GM10847 (cell line): ENCODE measurements around the gene SDK1.

Experiments used
- POLR2A ChIP-seq: IDR thresholded peaks from 2 replicates; pipeline ENCODE4 v1.6.1; 2011; ENCODE audit not compliant: insufficient read length; ENCODE audit errors: extremely low read depth

Gene SDK1

DNA sequence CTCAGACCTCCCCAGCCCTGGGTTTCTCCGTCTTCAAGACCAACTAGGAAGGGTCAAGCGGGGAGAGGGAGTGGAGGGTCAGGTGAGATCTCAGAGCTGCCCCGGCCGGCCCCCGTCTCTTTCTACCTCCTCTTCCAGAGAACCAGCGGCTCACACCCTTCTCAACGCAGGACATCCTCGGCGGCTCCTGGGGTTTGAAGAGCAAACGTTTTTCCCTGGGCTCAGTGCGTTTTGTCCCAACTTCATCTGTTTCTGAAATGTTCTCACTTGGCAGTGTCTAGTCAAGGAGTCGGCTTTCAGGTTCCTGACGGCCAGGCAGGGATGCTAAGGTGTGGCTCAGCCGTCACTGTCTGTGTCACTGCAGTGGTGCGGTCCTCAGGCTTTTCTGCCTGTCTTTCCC is 964.6 kb downstream of the SDK1 start:
- no peak for TF ChIP-seq POLR2A

DNA sequence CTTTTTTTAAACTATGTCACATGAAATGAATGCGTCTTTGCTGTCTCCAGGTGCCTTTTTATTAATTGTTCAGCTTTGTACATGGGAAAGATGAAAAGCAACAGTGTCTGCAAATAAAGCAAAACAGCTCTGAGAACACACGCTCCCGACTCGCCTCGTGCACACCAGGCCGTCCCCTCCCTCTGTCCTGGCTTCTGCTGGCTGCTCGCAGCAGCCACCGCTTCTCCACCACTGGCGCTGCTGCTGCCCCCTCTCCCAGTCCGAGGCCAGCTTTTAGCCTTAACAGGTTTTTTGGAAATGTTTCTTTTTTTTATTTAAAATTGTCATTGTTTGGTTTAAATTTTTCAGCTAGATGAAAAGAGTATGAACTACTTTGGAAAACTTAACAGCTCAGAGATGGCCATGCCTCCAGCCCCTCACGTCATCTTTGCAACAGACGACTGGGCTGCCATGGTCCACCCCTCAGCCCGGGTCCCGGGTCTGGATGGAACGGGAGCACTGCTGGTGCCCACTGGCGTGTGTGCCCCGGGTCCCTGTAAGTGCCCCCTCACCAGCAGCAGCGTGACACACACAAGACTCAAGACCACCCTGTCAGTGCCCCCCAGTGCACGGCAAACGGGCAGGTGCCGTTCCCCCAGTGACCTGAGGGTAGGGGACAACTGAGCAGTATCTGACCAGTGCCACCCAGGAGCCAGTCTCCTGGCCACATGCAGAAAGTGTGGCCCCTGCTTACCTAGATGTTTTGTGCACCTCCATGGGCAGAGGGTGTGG is 965.4 kb downstream of the SDK1 start:
- no peak for TF ChIP-seq POLR2A

DNA sequence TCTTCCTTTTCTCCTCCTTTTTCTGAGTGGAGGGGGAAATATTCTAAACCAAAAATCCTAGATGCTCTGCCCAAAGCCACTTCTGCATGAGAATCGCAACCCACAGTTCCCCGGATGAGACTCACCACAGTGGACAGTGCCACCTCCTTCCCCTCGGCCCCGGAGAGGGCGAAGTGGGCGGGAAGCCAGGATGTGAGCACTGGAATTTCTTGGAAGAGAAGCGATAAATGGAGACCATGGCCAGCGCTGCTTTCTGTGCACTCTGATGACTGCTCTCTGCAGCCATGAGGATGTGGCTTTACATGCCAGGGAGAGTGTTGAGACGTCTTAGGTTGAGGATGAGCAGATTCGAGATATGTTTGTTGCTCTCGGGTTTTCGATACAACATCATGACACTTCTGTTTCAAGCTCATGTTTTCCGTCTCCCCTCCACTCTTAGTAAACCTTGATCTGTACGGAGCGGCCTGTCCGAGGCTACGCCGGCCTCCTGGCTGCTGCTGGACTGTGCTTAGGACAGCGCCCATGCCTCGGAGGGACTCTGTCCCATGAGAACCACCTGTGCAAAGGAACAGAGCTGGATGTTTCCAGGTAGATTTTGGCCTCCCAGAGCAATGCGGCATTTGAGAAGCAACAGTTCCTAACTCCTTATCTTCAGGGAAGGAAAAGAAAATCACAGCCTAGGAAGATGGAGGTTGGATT is 966.4 kb downstream of the SDK1 start:
- no peak for TF ChIP-seq POLR2A

DNA sequence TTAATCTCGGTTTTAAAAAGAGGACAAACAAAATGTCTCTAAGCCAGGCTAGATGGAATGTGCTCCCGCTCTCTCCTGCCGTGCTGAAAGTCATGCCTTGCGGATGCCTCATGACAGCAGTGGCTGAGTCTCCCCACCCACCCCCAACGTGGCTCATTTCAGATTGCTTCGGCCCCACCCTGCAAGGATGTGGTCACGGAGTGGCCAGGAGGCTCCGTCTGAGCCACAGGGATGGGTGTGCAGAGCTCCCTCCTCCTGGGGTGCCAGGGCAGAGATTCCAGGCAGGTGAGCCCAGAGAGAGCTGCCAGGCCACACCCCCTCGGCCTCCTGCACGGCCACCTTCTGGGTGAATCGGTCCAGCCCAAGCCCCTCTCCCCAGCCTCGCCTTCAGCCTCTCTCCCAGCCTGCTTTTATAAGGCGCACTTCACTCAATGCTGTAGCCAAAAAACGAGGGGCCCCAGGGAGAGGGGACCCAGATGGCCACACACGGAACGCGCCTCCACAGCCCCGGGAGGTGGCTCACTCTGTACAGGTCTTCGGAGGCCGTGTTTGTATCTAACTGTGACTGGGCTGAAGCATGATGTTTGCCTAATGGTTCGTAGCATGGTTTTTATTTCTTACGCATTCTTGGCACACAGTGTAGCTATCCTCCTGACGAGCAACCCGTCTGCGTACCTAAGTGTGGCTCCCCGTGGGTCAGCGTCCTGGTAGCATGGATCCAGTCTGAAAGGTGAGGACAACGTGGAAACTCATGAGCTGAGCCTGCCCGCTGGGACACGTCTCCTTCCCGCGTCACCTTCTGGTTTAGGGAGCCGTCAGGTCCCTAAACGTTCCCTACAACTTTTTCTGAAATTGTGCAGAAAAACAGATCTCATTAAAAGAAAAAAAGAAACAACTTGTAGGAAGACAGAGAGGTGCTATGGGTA is 967.3 kb downstream of the SDK1 start:
- TF ChIP-seq POLR2A, result no peak

DNA sequence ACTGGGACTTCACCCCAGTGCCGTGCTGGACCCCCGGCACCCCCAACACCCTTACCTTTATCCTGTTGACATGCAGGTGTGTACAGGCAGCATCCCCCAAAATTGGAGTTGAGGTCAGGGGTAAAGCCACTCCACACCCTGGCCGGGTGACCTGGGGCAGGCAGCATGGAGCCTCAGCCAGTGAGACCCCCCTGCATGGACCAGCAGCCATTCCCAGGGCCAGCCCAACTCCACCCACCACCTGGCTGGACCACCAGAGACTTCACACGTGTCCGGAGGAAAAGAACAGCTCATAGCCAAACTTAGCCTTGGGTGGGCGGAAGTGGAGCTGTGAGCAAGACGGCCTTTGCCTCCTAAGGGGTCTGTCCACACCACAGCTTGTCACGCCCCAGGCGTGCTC is 968.0 kb downstream of the SDK1 start:
- no peak for TF ChIP-seq POLR2A

DNA sequence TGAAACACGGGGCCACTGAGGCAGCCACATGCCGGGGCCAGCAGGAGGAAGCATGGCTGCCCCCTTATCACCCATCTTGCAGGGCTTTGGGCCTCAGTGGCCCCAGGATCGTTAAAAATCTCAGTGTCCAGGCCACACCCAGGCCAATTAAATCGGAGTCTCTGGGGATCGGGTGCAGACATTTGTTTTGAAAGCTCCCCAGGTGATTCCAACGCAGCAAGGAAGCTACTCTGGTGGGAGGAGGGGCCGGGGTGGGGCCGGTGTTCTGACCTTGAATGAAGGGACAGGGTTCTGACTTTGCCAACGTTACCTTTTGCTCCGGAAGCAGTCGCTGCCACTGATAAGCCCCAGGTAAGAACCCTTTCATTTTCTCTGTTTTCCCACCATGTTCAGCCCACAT is 968.7 kb downstream of the SDK1 start:
- TF ChIP-seq POLR2A, result no peak

DNA sequence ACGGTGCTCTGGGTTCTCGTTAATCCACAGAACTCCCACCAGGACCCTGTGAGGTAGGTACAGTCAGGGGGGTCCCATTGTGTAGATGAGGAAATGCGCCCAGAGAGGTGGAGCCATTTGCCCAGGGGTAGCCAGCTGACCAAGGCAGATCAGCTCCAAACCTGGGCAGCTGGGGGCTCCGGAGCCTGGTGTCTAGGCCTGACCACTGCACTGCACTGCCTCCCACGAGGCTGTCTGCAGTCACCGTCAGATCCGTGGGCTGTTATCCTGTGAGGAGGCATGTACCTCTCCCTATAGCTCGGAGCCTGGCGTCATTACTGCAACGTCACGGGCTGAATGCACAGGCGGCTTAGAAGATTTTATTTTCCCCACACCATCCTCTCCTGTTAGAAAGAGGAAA is 969.2 kb downstream of the SDK1 start:
- no peak for TF ChIP-seq POLR2A

DNA sequence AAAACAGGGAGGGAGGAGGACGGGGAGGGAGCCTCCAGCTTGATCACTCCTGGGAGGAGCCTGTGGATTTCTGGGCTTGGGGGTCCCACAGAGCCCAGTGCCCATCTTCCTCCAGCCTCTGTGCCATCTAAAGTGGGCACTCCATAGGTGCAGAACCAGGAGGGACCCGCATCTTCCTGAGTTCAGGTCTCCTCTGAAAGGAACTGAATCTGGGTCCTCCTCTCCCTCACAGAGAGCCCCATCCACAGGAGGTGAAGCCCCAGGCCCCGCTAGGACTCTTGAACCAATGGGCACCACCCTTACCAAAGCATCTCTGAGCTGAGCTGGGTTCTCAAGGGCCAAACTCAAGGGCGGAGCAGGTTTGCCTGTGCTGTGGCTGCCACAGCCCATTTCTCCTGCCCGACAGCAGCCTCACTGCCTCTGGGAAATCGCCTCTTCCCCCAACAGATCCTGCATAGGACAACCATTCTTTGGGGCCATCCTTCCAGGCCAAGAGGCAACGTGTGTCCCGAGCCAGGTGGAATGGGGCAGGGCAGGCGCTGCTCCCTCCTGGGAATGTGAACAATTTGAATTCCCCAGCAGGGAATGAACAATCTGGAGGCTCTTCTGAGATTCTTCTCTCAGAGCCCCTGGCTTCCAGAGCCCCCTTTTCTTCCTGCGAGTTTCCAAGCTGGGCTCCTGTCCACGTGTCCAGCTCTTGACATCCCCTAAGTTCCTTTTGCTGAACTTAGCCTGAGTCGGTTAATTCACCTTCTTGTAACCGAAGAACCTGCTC is 970.1 kb downstream of the SDK1 start:
- no peak for TF ChIP-seq POLR2A

DNA sequence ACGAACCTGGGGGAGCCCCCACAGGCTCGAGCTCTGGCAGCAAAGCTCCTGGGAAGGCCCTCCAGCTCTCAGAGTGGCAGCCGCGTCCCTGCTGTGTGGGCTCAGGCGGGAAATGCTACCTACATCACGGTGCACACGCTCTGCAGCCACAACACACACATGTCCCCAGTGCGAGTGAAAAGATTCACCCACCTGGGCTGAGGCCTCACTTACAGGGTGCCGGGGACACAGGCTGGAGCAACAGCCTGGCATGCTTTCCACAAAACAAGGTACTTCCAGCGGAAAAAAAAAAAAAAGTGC is 970.6 kb downstream of the SDK1 start:
- no peak for TF ChIP-seq POLR2A

DNA sequence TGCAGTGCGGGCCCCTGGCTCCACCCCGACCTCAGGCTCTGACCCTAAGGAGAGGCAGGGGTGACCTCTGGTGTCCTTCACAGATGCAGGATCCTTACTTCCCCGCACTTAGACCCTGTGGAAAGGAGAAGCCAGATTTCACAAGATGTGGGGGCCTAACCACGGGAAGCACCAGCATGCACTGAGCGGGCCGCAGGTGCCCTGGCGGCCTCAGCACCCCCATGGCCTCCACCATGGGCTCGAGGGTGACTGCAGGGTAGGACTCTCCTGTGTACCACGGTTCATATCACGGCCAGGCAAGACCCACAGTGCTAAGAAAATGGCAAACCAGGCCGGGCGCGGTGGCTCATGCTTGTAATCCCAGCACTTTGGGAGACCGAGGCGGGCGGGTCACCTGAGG is 971.1 kb downstream of the SDK1 start:
- no peak for TF ChIP-seq POLR2A

DNA sequence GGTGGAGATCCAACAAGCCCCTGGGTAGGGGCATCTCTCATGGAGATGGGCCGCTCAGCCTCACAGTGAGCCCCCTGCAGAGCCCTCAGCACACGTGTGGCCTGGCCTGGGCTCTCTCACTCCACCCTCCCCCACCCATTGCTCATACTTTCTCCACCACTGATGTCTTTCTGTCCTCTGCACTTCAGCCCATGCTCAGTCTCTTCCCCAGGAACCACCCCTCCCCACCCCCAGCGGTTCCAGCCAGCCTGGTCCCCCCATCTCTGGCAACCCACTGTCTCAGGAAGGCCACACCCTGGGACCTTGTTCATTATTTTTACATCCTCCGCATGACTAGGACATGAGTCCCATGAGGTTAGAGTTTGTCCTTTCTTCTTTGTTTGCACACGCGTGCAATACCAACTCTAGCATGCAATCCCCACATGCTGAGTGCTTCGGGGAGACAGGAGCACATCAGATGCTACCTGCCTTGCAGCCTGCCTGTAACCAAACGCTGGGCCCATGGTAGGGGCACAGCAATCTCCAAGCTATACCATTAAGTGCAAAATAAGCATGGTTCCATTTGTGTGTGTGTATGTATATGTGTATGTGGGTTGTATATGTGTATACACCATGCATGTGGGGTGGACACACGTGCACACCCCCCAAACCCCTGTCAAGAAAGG is 972.6 kb downstream of the SDK1 start:
- no peak for TF ChIP-seq POLR2A

DNA sequence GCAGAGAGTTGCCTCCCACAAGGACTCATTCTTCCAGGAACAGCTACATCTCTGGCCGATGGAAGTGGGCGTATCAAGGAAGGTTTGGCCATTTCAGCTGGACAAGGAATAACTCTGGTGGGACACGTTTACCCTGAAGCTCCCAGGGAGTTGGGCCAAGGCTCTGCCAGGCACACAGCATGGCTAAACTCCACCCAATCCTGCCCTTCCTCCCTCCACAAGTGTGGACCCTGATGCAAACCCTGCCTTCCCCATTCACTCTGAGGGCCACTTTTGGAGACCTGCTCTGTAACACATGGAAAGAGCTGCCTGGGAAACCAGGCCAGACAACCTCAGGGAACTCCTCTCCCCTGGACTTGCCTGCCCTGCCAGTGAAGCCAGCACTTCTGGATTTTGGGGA is 973.2 kb downstream of the SDK1 start:
- TF ChIP-seq POLR2A, result no peak

DNA sequence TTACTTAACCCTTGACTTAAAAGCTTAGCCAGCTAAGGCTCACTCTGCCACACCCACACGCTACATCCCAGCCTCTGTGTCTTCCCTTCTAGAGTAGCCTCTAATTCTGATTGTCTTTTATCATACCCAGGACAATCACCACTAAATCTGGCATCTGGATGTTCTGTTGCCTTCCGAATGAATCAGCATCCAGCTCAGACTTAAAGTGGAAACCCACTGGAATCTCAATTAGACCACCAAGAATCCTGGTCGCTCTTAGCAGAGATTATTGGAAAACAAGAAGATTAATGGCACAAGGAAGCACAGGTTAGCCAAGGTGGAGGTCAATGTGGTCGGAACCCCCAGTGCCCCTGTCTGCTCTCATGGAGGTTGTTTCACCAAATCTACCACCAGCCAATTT is 976.9 kb downstream of the SDK1 start:
- no peak for TF ChIP-seq POLR2A

DNA sequence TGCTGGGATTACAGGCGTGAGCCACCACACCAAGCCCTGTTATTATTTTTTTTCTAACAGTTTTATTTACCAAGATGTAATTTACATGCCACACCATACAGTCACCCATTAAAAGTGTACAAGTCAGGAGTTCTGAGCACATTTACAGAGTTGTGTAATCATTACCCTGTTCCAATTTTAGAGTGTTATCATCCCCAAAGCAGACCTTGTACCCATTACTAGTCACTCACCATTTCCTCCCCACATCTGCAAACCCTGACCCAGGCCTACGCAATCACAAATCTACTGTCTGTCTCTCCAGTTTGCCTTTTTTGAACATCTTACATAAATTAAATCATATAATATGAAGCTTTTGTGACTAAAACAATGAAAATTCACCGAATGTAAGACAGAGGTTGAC is 978.2 kb downstream of the SDK1 start:
- no peak for TF ChIP-seq POLR2A
